ENCODE results near the gene GJD4. TPM values are rescaled to one million over a fixed set of nuclear protein-coding genes. Genes with fewer than 3 reads are reported as not detected.

Gene GJD4
- 4.2 TPM for polyA plus RNA-seq (ENCODE audit: insufficient read length)

- DNase-seq (ENCODE audit: low read depth), result no peak
Measured at GRCh38 chr10:35605191-35605590, at the start of gene GJD4. Gene GJD4 (plus strand): TSS chr10:35605341. CDS start chr10:35605568, 227 bp downstream.

GRCh38 chr10:35555962-35556930, 48.9 kb upstream of the GJD4 start:
- DNase-seq (ENCODE audit: low read depth), result no peak

GRCh38 chr10:35558276-35558675, 46.9 kb upstream of the GJD4 start:
- no peak for DNase-seq (ENCODE audit: low read depth)

GRCh38 chr10:35559416-35559815, 45.7 kb upstream of the GJD4 start:
- DNase-seq (ENCODE audit: low read depth), result no peak

GRCh38 chr10:35561715-35562114, 43.4 kb upstream of the GJD4 start:
- DNase-seq (ENCODE audit: low read depth), result no peak

GRCh38 chr10:35562427-35562826, 42.7 kb upstream of the GJD4 start:
- DNase-seq (ENCODE audit: low read depth), result no peak

GRCh38 chr10:35563261-35563891, 41.8 kb upstream of the GJD4 start:
- DNase-seq (ENCODE audit: low read depth), result no peak

GRCh38 chr10:35564341-35564968, 40.7 kb upstream of the GJD4 start:
- no peak for DNase-seq (ENCODE audit: low read depth)

- DNase-seq (ENCODE audit: low read depth), result no peak
Measured at GRCh38 chr10:35565602-35566081, 39.5 kb upstream of the GJD4 start.

- DNase-seq (ENCODE audit: low read depth), result no peak
Measured at GRCh38 chr10:35567951-35568350, 37.2 kb upstream of the GJD4 start.

- DNase-seq (ENCODE audit: low read depth), result no peak
Measured at GRCh38 chr10:35568483-35569015, 36.6 kb upstream of the GJD4 start.

- no peak for DNase-seq (ENCODE audit: low read depth)
Measured at GRCh38 chr10:35569111-35569707, 35.9 kb upstream of the GJD4 start.

GRCh38 chr10:35569836-35570235, 35.3 kb upstream of the GJD4 start:
- DNase-seq (ENCODE audit: low read depth), result no peak

- no peak for DNase-seq (ENCODE audit: low read depth)
Measured at GRCh38 chr10:35570397-35570796, 34.7 kb upstream of the GJD4 start.

- no peak for DNase-seq (ENCODE audit: low read depth)
Measured at GRCh38 chr10:35572583-35572982, 32.6 kb upstream of the GJD4 start.

GRCh38 chr10:35573796-35574195, 31.3 kb upstream of the GJD4 start:
- DNase-seq (ENCODE audit: low read depth), result no peak

- no peak for DNase-seq (ENCODE audit: low read depth)
Measured at GRCh38 chr10:35574924-35575352, 30.2 kb upstream of the GJD4 start.

GRCh38 chr10:35575640-35576039, 29.5 kb upstream of the GJD4 start:
- DNase-seq (ENCODE audit: low read depth), result no peak

- DNase-seq (ENCODE audit: low read depth), result no peak
Measured at GRCh38 chr10:35576730-35577129, 28.4 kb upstream of the GJD4 start.

- no peak for DNase-seq (ENCODE audit: low read depth)
Measured at GRCh38 chr10:35577926-35578617, 27.1 kb upstream of the GJD4 start.

GRCh38 chr10:35578618-35578956, 26.6 kb upstream of the GJD4 start:
- no peak for DNase-seq (ENCODE audit: low read depth)
